SK-N-SH (cell line): ENCODE data around the gene WNK1.

Experiments used
- CTCF ChIP-seq: fragments of 200-600 bp; sonication (generic); IDR thresholded peaks from 2 replicates; pipeline ENCODE4 v1.6.1; 2017; ENCODE audit warnings: antibody characterized with exemption, mild to moderate bottlenecking, moderate library complexity
- FOXJ3 ChIP-seq: sonication (generic); formaldehyde crosslinking; IDR thresholded peaks from 2 replicates; pipeline ENCODE4 v1.5.1; 2020; ENCODE audit warnings: mild to moderate bottlenecking, missing genetic modification reagents
- JUND ChIP-seq: IDR thresholded peaks from 2 replicates; pipeline ENCODE4 v1.4.0; 2012
- MAX ChIP-seq: IDR thresholded peaks from 2 replicates; pipeline ENCODE4 v1.4.0; 2012; ENCODE audit warnings: low read depth
- RAD21 ChIP-seq: IDR thresholded peaks from 2 replicates; pipeline ENCODE4 v1.6.1; 2012; ENCODE audit warnings: mild to moderate bottlenecking, low read length
- REST ChIP-seq: IDR thresholded peaks from 2 replicates; pipeline ENCODE4 v1.6.1; 2012; ENCODE audit warnings: mild to moderate bottlenecking, low read depth, low read length, moderate library complexity
- TCF12 ChIP-seq: IDR thresholded peaks from 2 replicates; pipeline ENCODE4 v1.4.0; 2012
- USF2 ChIP-seq: fragments of 150-350 bp; IDR thresholded peaks from 2 replicates; pipeline ENCODE4 v1.6.1; 2017; ENCODE audit warnings: antibody characterized with exemption, low read length, low read depth, borderline replicate concordance
- YY1 ChIP-seq: IDR thresholded peaks from 2 replicates; pipeline ENCODE4 v1.4.0; 2012; ENCODE audit warnings: low read depth, mild to moderate bottlenecking

GRCh38 chr12:920676-921075, 168.3 kb downstream of the WNK1 start:
- TF ChIP-seq JUND (no peak), CTCF (no peak), RAD21 (no peak), USF2 (no peak), MAX (no peak), REST (no peak), YY1 (no peak), TCF12 (no peak), FOXJ3 (CRISPR knock-in tag) (no peak)
